ENCODE measurements around the gene CPNE5.

Gene CPNE5

DNA sequence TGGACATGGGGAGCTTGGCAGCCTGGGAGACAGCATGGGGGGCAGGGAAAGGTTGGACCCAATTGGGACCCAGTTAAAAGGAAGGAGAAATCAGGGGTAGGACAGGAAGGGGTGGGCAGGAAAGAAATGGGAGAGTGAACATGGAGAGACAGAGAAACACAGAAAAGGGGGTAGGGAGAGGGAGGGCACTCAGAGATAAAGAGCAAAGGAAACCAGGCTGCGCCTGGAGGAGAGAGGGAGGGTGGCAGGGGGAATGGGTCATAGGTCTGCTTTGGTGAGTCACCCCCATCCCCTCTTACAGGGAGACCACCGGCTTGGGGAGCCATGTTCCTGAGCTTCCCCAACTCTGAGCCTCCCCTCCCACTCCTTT, 95.0 kb downstream of the CPNE5 start:
- ChIA-PET CTCF (interaction anchor here (1.1 to 1.2 kb wide), 2 partner anchors 9 to 15 kb away, joined by 3 to 4 read pairs; no protein-coding TSS in a partner anchor), POLR2A (no interaction called here)
- DNase-seq (ENCODE audit: low read depth, low spot score): no peak
- no peak for TF ChIP-seq CTCF (IDR thresholded peaks at IDR 0.05; ENCODE audit: insufficient read depth, low read length, missing control alignments)
- H3K4me3 ChIP-seq (ENCODE audit: low read depth, low read length): no peak overlapping the region

DNA sequence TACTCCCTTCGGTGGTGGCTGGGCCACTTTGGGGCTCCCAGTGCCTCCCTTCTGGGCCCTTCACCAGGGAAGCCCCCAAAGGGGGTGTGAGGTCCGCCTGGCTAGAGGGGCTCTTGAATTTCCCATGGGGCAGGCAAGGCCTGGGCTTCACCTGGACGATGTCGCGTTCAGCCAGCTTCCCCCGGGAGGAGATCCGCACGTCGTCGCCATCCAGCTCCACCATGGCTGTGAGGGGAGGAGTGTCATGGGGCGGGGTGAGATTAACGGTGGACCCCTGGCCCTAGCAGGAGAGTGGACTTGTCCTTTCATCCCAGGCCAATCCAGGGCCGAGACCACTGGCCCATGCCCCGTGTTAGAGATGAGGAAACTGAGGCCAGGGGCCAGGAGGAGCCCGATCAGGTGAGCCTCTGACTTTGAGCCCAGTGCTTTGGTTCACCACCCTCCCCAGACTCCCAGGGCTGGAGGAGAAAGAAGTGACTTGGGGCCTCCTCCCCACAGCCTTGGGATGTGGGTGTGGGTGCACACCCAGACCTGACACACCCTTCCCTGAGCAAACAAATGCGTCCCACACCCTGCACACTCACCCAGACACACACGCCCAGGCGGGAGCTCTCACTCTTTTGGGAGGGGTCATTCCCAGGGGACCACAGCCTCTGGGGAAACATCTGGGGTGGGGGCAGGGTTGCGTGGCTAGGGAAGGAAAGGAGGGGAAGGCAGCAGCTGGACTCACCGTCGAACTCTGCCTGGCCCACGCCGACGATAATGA, 95.5 kb downstream of the CPNE5 start:
- ChIA-PET POLR2A (no interaction called here), CTCF (interaction anchor here (1.1 to 1.2 kb wide), 2 partner anchors 8 to 16 kb away, joined by 3 to 4 read pairs; no protein-coding TSS in a partner anchor)
- TF ChIP-seq CTCF (IDR thresholded peaks at IDR 0.05; ENCODE audit: insufficient read depth, low read length, missing control alignments): no peak
- DNase-seq (ENCODE audit: low read depth, low spot score): no peak
- no peak overlapping the region for H3K4me3 ChIP-seq (ENCODE audit: low read depth, low read length)

- CTCF ChIA-PET: no interaction called here
- DNase-seq (ENCODE audit: low read depth, low spot score): no peak
- POLR2A ChIA-PET: no interaction called here
- TF ChIP-seq CTCF (IDR thresholded peaks at IDR 0.05; ENCODE audit: insufficient read depth, low read length, missing control alignments): no peak
- no peak overlapping the region for H3K4me3 ChIP-seq (ENCODE audit: low read depth, low read length)
Observed at GRCh38 chr6:36743032-36743431, 96.2 kb downstream of the CPNE5 start.

DNA sequence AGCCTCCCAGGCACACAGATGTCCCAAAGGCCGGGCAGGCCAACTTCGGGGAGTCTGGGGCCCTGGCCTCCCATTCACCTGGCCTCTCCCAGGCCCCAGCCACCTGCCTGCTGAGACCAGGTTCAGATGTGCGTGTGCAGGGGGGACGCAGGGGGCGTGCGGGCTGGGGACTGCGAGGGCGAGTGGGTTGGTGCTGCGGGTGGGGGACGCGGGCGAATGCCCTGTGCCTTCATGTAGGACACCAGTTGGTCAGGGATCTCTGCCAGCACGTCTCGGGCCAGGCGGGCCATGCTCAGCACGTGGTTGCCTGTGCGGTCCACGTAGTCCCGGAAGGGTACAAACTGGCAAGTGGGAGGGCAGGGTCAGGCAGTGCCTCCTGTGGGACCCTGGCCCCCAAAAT, 97.1 kb downstream of the CPNE5 start:
- no peak for DNase-seq (ENCODE audit: low read depth, low spot score)
- H3K4me3 ChIP-seq (ENCODE audit: low read depth, low read length): no peak overlapping the region
- POLR2A ChIA-PET: no interaction called here
- no peak for TF ChIP-seq CTCF (IDR thresholded peaks at IDR 0.05; ENCODE audit: insufficient read depth, low read length, missing control alignments)
- CTCF ChIA-PET: no interaction called here

DNA sequence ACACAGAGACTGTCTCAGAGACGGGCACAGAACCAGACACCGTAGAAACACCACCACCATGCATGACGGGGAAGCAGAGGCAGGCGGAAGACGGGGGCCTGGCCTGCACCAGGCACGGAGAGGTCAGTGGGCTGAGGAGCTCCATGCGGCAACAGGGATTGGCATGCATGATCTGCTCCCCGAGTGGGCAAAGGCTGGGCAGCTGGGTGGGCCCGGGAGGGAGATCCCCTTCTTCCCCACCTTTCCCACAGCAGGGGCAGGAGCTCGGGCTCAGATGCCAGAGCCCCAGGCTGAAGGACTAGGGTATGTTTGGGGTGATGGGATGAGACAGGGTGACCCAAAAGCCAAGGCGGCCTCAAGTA, 98.4 kb downstream of the CPNE5 start:
- ChIA-PET CTCF (interaction anchor here (0.7 to 6.6 kb wide), 3 partner anchors 19 to 126 kb away, joined by 3 to 35 read pairs (median 3); no protein-coding TSS in a partner anchor), POLR2A (no interaction called here)
- no peak for DNase-seq (ENCODE audit: low read depth, low spot score)
- H3K4me3 ChIP-seq (ENCODE audit: low read depth, low read length): no peak overlapping the region
- no peak for TF ChIP-seq CTCF (IDR thresholded peaks at IDR 0.05; ENCODE audit: insufficient read depth, low read length, missing control alignments)

DNA sequence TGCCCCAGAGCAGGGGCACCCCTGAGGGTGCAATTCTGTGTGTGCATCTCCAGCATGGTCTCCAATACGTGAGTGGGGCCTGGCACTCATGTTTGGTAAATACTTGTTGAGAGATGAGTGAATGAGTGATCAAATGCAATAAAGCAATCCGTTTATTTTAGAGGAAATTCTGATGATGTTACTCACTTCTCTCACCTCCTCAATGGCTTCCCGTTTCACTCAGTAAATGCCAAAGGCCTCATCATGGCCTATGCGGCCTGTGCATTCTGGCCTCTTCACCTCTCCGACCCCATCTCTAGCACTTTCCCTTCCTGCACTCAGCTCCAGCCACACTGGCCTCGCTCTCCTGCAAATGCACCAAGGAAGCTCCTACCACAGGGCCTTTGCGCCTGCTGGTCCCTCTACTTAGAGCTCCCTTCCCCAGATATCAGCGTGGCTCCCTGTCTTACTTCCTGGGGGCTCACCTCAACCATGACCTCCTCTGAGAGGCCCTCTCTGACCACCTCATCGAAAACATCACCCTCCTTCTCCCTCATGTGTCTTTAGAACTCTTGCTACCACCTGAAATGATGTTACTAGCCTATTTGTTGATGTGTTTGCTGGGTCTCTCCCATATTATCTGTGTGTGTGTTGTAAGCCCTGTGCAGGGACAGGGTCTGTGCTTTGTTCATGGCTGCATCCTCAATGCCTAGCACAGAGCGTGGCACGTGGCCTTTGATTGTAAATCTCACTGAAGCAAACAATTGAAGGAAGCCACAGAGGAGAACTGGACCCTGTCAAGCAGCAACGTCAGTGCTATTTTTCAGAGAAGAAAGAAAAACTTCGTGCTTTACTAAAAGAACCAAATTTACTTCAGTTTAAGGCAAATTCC, 99.1 kb downstream of the CPNE5 start:
- TF ChIP-seq CTCF (IDR thresholded peaks at IDR 0.05; ENCODE audit: insufficient read depth, low read length, missing control alignments): no peak
- H3K4me3 ChIP-seq (ENCODE audit: low read depth, low read length): no peak overlapping the region
- POLR2A ChIA-PET: no interaction called here
- CTCF ChIA-PET: interaction anchor here (0.7 to 6.6 kb wide), 3 partner anchors 20 to 125 kb away, joined by 3 to 35 read pairs (median 3); no protein-coding TSS in a partner anchor
- no peak for DNase-seq (ENCODE audit: low read depth, low spot score)
